Measurements from ENCODE around the gene LGALSL.

- TF ChIP-seq POLR2AphosphoS5 (IDR thresholded peaks at IDR 0.05) (no peak), EP300 (IDR thresholded peaks at IDR 0.05) (no peak)
- TF ChIP-seq, protein P1, sequence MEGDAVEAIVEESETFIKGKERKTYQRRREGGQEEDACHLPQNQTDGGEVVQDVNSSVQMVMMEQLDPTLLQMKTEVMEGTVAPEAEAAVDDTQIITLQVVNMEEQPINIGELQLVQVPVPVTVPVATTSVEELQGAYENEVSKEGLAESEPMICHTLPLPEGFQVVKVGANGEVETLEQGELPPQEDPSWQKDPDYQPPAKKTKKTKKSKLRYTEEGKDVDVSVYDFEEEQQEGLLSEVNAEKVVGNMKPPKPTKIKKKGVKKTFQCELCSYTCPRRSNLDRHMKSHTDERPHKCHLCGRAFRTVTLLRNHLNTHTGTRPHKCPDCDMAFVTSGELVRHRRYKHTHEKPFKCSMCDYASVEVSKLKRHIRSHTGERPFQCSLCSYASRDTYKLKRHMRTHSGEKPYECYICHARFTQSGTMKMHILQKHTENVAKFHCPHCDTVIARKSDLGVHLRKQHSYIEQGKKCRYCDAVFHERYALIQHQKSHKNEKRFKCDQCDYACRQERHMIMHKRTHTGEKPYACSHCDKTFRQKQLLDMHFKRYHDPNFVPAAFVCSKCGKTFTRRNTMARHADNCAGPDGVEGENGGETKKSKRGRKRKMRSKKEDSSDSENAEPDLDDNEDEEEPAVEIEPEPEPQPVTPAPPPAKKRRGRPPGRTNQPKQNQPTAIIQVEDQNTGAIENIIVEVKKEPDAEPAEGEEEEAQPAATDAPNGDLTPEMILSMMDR (IDR thresholded peaks at IDR 0.05) = no peak
Observed at GRCh38 chr2:64448041-64448426, 5.9 kb upstream of the LGALSL start.
